Measurements from ENCODE around the gene PEX11A. TPM values are rescaled to one million over a fixed set of nuclear protein-coding genes. Genes with fewer than 3 reads are reported as not detected.

PEX11A gene
- total and polyA plus RNA-seq, 2 donors (not counting 1 experiment from before 2014, with no cell fraction given): 0.78 to 2.4 TPM

GRCh38 chr15:89675606-89676005 lies 14.9 kb downstream of the PEX11A start:
- Mint-ChIP-seq H3K4me1 (no peaks in the 10 kb centered on the region), H3K4me3 (no peak overlapping the region), H3K9me3 (ENCODE audit: insufficient read depth) (no peaks in the 10 kb centered on the region), H3K27ac (no peak overlapping the region), H3K27me3 (peaks cover 8% of the 10 kb centered on the region)
- Histone ChIP-seq H2AFZ (ENCODE audit: insufficient read depth, low read depth, low read length, poor library complexity, severe bottlenecking) (no peak overlapping the region), H3K27ac (ENCODE audit: low read length in 2 of 2) (no peak overlapping the region), H3K4me2 (replicated peaks; ENCODE audit: low read depth, low read length, poor library complexity, severe bottlenecking) (no peak overlapping the region), H3K4me3 (ENCODE audit: control extremely low read depth in 1 of 5, extremely low read depth in 1 of 5, insufficient read depth in 1 of 5, low read depth in 2 of 5, low read length in 4 of 5) (no peak overlapping the region), H3K27me3 (replicated peaks in 1 of 4; ENCODE audit: control extremely low read depth in 1 of 4, control insufficient read depth in 3 of 4, insufficient read depth in 4 of 4, low read length in 3 of 4) (no peaks in the 10 kb centered on the region), H3K4me1 (ENCODE audit: control insufficient read depth in 2 of 2, insufficient read depth in 2 of 2, low read length in 2 of 2) (no peaks in the 10 kb centered on the region), H3K9ac (ENCODE audit: low read length) (no peak overlapping the region), H3K36me3 (replicated peaks in 1 of 2; ENCODE audit: control extremely low read depth in 1 of 2, control insufficient read depth in 1 of 2, extremely low read depth in 1 of 2, insufficient read depth in 2 of 2, low read length in 1 of 2) (no peaks in the 10 kb centered on the region), H4K20me1 (ENCODE audit: control insufficient read depth, insufficient read depth, low read length, poor library complexity, severe bottlenecking) (no peaks in the 10 kb centered on the region), H3K79me2 (ENCODE audit: control insufficient read depth, insufficient read depth, low read length) (no peaks in the 10 kb centered on the region), H3K9me3 (ENCODE audit: control extremely low read depth in 1 of 3, control insufficient read depth in 2 of 3, insufficient read depth in 1 of 3, low read length in 2 of 3) (peaks cover 0 to 4% (median 0%) of the 10 kb centered on the region in 3 donors)
- TF ChIP-seq CTCF (IDR thresholded peaks at IDR 0.05) (no peak), EZH2 (IDR thresholded peaks at IDR 0.05; ENCODE audit: borderline replicate concordance, insufficient read depth, low read depth, low read length, poor library complexity, severe bottlenecking) (no peak)
- ChIA-PET POLR2A (no interaction called here), CTCF (interaction anchor here (1.0 kb wide), 1 partner anchor 35 kb away, joined by 3 read pairs; no protein-coding TSS in a partner anchor)
- intact Hi-C loops (cut with micrococcal nuclease): no loop called here
- WGBS (ENCODE audit: insufficient coverage): no CpG with 5 or more reads among the region's 6 CpGs
- no peak for DNase-seq
- ATAC-seq (ENCODE audit: low read depth): no peak

GRCh38 chr15:89674526-89674925 lies 16.0 kb downstream of the PEX11A start:
- no peaks in the 10 kb centered on the region for H4K20me1 ChIP-seq (ENCODE audit: control insufficient read depth, insufficient read depth, low read length, poor library complexity, severe bottlenecking)
- no peak overlapping the region for H3K4me3 ChIP-seq (ENCODE audit: control extremely low read depth in 1 of 5, extremely low read depth in 1 of 5, insufficient read depth in 1 of 5, low read depth in 2 of 5, low read length in 4 of 5)
- H3K27ac ChIP-seq (ENCODE audit: low read length in 2 of 2): no peak overlapping the region
- no peaks in the 10 kb centered on the region for H3K9me3 Mint-ChIP-seq (ENCODE audit: insufficient read depth)
- no peaks in the 10 kb centered on the region for H3K36me3 ChIP-seq (replicated peaks in 1 of 2; ENCODE audit: control extremely low read depth in 1 of 2, control insufficient read depth in 1 of 2, extremely low read depth in 1 of 2, insufficient read depth in 2 of 2, low read length in 1 of 2)
- WGBS (ENCODE audit: insufficient coverage): 80% methylated on average over 3 of the region's 4 CpGs
- no peak overlapping the region for H3K4me2 ChIP-seq (replicated peaks; ENCODE audit: low read depth, low read length, poor library complexity, severe bottlenecking)
- H3K4me1 ChIP-seq (ENCODE audit: control insufficient read depth in 2 of 2, insufficient read depth in 2 of 2, low read length in 2 of 2): no peaks in the 10 kb centered on the region
- H3K4me3 Mint-ChIP-seq: no peak overlapping the region
- H3K27me3 ChIP-seq (replicated peaks in 1 of 4; ENCODE audit: control extremely low read depth in 1 of 4, control insufficient read depth in 3 of 4, insufficient read depth in 4 of 4, low read length in 3 of 4): no peaks in the 10 kb centered on the region
- POLR2A ChIA-PET: no interaction called here
- CTCF ChIA-PET: interaction anchor here (1.0 kb wide), 1 partner anchor 33 kb away, joined by 3 read pairs; no protein-coding TSS in a partner anchor
- no peak for DNase-seq
- H3K27me3 Mint-ChIP-seq: peaks cover 8% of the 10 kb centered on the region
- TF ChIP-seq EZH2 (IDR thresholded peaks at IDR 0.05; ENCODE audit: borderline replicate concordance, insufficient read depth, low read depth, low read length, poor library complexity, severe bottlenecking) (no peak), CTCF (IDR thresholded peaks at IDR 0.05) (no peak)
- H3K4me1 Mint-ChIP-seq: no peaks in the 10 kb centered on the region
- no peak overlapping the region for H2AFZ ChIP-seq (ENCODE audit: insufficient read depth, low read depth, low read length, poor library complexity, severe bottlenecking)
- no peak overlapping the region for H3K27ac Mint-ChIP-seq
- peaks cover 0 to 4% (median 0%) of the 10 kb centered on the region in 3 donors for H3K9me3 ChIP-seq (ENCODE audit: control extremely low read depth in 1 of 3, control insufficient read depth in 2 of 3, insufficient read depth in 1 of 3, low read length in 2 of 3)
- no peaks in the 10 kb centered on the region for H3K79me2 ChIP-seq (ENCODE audit: control insufficient read depth, insufficient read depth, low read length)
- intact Hi-C loops (cut with micrococcal nuclease): no loop called here
- ATAC-seq (ENCODE audit: low read depth): no peak
- no peak overlapping the region for H3K9ac ChIP-seq (ENCODE audit: low read length)
